GM12892 (cell line): Measurements from ENCODE around the gene RFX3.

Experiments used
- POLR2A ChIP-seq: IDR thresholded peaks from 2 replicates; pipeline ENCODE4 v1.6.1; 2011; ENCODE audit warnings: low read depth, low read length, control low read depth
- POLR2AphosphoS5 ChIP-seq: IDR thresholded peaks from 2 replicates; pipeline ENCODE4 v1.6.1; 2011; ENCODE audit warnings: low read depth, low read length, control low read depth
- TAF1 ChIP-seq: IDR thresholded peaks from 2 replicates; pipeline ENCODE4 v1.6.1; 2011; ENCODE audit warnings: low read depth, mild to moderate bottlenecking, control low read depth, low read length, borderline replicate concordance

GRCh38 chr9:3455094-3455493 lies 70.7 kb downstream of the RFX3 start:
- TF ChIP-seq POLR2A: no peak
- TF ChIP-seq TAF1: no peak
- no peak for TF ChIP-seq POLR2AphosphoS5
